ENCODE data around the gene ADAMTS1. TPM values are rescaled to one million over a fixed set of nuclear protein-coding genes. Genes with fewer than 3 reads are reported as not detected.

The ADAMTS1 gene
- total RNA-seq, 2 experiments from 2014 or later = not detected

Other genes starting within 250 kb of the ADAMTS1 start
- gene ADAMTS5, start 121.7 kb upstream of the ADAMTS1 start, total RNA-seq (2014; rRNA removed; shearing (Covaris generic)) = not detected in 2 replicates
- gene ADAMTS5, start 121.7 kb upstream of the ADAMTS1 start, total RNA-seq (2022) = not detected in 2 replicates